Endothelial cell of umbilical vein (primary cell): ENCODE measurements around the gene PPIL1.

ENCODE experiments used
- CTCF ChIP-seq, 2 donors: IDR thresholded peaks; 1 replicate in 1 of 2; 2 replicates in 1 of 2; pipeline ENCODE4 v1.5.1; 2011; ENCODE audit warnings: low read length in 2 of 2, mild to moderate bottlenecking in 2 of 2, moderate library complexity in 2 of 2, control low read depth in 1 of 2, inconsistent platforms in 1 of 2, low read depth in 1 of 2; ENCODE audit not compliant: insufficient read depth in 1 of 2; ENCODE audit errors: extremely low read depth in 1 of 2
- EZH2 ChIP-seq: IDR thresholded peaks from 2 replicates; pipeline ENCODE4 v1.6.1; 2012; ENCODE audit warnings: borderline replicate concordance, low read depth, mild to moderate bottlenecking, moderate library complexity, low read length, inconsistent platforms; ENCODE audit not compliant: severe bottlenecking
- GATA2 ChIP-seq: IDR thresholded peaks from 2 replicates; pipeline ENCODE4 v1.7.0; 2011; ENCODE audit warnings: low read depth, mild to moderate bottlenecking, moderate library complexity, mixed read lengths, low read length; ENCODE audit not compliant: insufficient read length, insufficient read depth
- MAX ChIP-seq: IDR thresholded peaks from 2 replicates; pipeline ENCODE4 v1.6.1; 2011; ENCODE audit not compliant: insufficient read depth, insufficient read length
- POLR2A ChIP-seq: IDR thresholded peaks from 2 replicates; pipeline ENCODE4 v1.6.1; 2012; ENCODE audit warnings: low read depth, mild to moderate bottlenecking, control low read depth, low read length
- POLR2AphosphoS5 ChIP-seq: IDR thresholded peaks from 2 replicates; pipeline ENCODE4 v1.6.1; 2012; ENCODE audit warnings: low read depth, mild to moderate bottlenecking, control low read depth, low read length, moderate library complexity; ENCODE audit not compliant: insufficient read depth

- TF ChIP-seq CTCF (IDR thresholded peaks at IDR 0.05; ENCODE audit: extremely low read depth in 1 of 2, insufficient read depth in 1 of 2, low read depth in 1 of 2, low read length in 2 of 2): no peak
- no peak for TF ChIP-seq POLR2A
- TF ChIP-seq MAX: no peak
- no peak for TF ChIP-seq POLR2AphosphoS5
- no peak for TF ChIP-seq GATA2
- TF ChIP-seq EZH2: no peak
Measured at GRCh38 chr6:36817176-36817817, 57.3 kb downstream of the PPIL1 start.
